ENCODE data around the gene FAM199X. TPM values are rescaled to one million over a fixed set of nuclear protein-coding genes. Genes with fewer than 3 reads are reported as not detected.

The FAM199X gene
- total RNA-seq, 2 experiments from 2014 or later, result 6.9 to 8.0 TPM

- TF ChIP-seq CTCF (IDR thresholded peaks at IDR 0.05), result no peak
- ATAC-seq, result peak; percentile 60
- no peaks in the 10 kb centered on the region for H3K9me3 Mint-ChIP-seq
- H3K4me3 Mint-ChIP-seq, result no peak overlapping the region
- intact Hi-C loops (cut with micrococcal nuclease), result no loop called here
- peak; percentile 20 for DNase-seq
- no peak overlapping the region for H3K27ac Mint-ChIP-seq
- H3K36me3 Mint-ChIP-seq (ENCODE audit: low read depth), result no peaks in the 10 kb centered on the region
- peaks cover 30% of the 10 kb centered on the region for H3K4me1 Mint-ChIP-seq (ENCODE audit: low read depth)
- no peaks in the 10 kb centered on the region for H3K27me3 Mint-ChIP-seq
- ChIA-PET CTCF (interaction anchor here (0.8 to 5.8 kb wide), 5 partner anchors 18 to 219 kb away, joined by 3 to 50 read pairs (median 8); partner anchors contain the start of genes SLC25A53 and ZCCHC18), POLR2A (no interaction called here)
Measured at GRCh38 chrX:104137496-104137895, 28.8 kb upstream of the FAM199X start.

- Mint-ChIP-seq H3K27ac (no peak overlapping the region), H3K9me3 (no peaks in the 10 kb centered on the region), H3K4me1 (ENCODE audit: low read depth) (peaks cover 18% of the 10 kb centered on the region), H3K36me3 (ENCODE audit: low read depth) (peaks cover 3% of the 10 kb centered on the region), H3K4me3 (no peak overlapping the region), H3K27me3 (no peaks in the 10 kb centered on the region)
- ChIA-PET POLR2A (interaction anchor here (1.0 kb wide), 1 partner anchor 15 kb away, joined by 4 read pairs; the partner anchor contains the start of gene SLC25A53), CTCF (interaction anchor here (1.5 to 2.2 kb wide), 2 partner anchors 15 to 28 kb away, joined by 3 to 6 read pairs; partner anchors contain the start of genes SLC25A53 and ZCCHC18)
- intact Hi-C loops (cut with micrococcal nuclease), result no loop called here
- DNase-seq (no peak), ATAC-seq (no peak)
- TF ChIP-seq CTCF (IDR thresholded peaks at IDR 0.05), result no peak
Measured at GRCh38 chrX:104141087-104141760, 25.0 kb upstream of the FAM199X start.

GRCh38 chrX:104151037-104151436 is 15.2 kb upstream of the FAM199X start:
- H3K9me3 Mint-ChIP-seq, result no peaks in the 10 kb centered on the region

GRCh38 chrX:104156630-104157529 is 9.4 kb upstream of the FAM199X start, which contains the start of gene SLC25A53:
TSS of gene SLC25A53 (minus strand) at chrX:104157009. CDS start at chrX:104105257, 51,752 bp downstream.
- Mint-ChIP-seq H3K27me3 (no peaks in the 10 kb centered on the region), H3K9me3 (no peaks in the 10 kb centered on the region), H3K27ac (peak within 1 kb of the TSS; percentile 100), H3K4me1 (ENCODE audit: low read depth) (peaks cover 13% of the 10 kb centered on the region), H3K36me3 (ENCODE audit: low read depth) (no peaks in the 10 kb centered on the region), H3K4me3 (peak within 1 kb of the TSS; percentile 96)
- intact Hi-C loops (cut with micrococcal nuclease), result no loop called here
- ATAC-seq, result peak; percentile 94
- ChIA-PET CTCF (interaction anchor here (1.2 to 2.7 kb wide), 6 partner anchors 9 to 238 kb away, joined by 3 to 14 read pairs (median 6); partner anchors contain the start of genes FAM199X and ZCCHC18), POLR2A (interaction anchor here (1.0 to 1.6 kb wide), 8 partner anchors 9 to 48 kb away, joined by 3 to 12 read pairs (median 4); partner anchors contain the start of gene FAM199X)
- peak; percentile 87 for DNase-seq
- TF ChIP-seq CTCF (IDR thresholded peaks at IDR 0.05), result no peak

More at GRCh38 chrX:104151037-104151436, 15.2 kb upstream of the FAM199X start:
- peaks cover 12% of the 10 kb centered on the region for H3K4me1 Mint-ChIP-seq (ENCODE audit: low read depth)
- H3K27ac Mint-ChIP-seq, result no peak overlapping the region
- no peaks in the 10 kb centered on the region for H3K27me3 Mint-ChIP-seq
- no peak overlapping the region for H3K4me3 Mint-ChIP-seq
- ChIA-PET POLR2A (no interaction called here), CTCF (interaction anchor here (3.3 kb wide), 1 partner anchor 15 kb away, joined by 10 read pairs; no protein-coding TSS in a partner anchor)
- DNase-seq (no peak), ATAC-seq (no peak)
- intact Hi-C loops (cut with micrococcal nuclease), result no loop called here
- no peaks in the 10 kb centered on the region for H3K36me3 Mint-ChIP-seq (ENCODE audit: low read depth)
- no peak for TF ChIP-seq CTCF (IDR thresholded peaks at IDR 0.05)
